Middle frontal gyrus (tissue), 1 donor: ENCODE data around the gene LIM2.

Experiments used
- DNase-seq: peaks from one replicate; pipeline ENCODE4 v3.0.0-alpha.2; 2015; ENCODE audit warnings: low spot score; ENCODE audit errors: extremely low spot score

Gene LIM2

GRCh38 chr19:51365965-51366388 is 21.8 kb downstream of the LIM2 start, which contains the start of gene ETFB:
ETFB (minus strand) TSS chr19:51366388; CDS start chr19:51366326, 62 bp downstream.
- no peak for DNase-seq

GRCh38 chr19:51365211-51365964 is 22.4 kb downstream of the LIM2 start:
- DNase-seq, result no peak

DNA sequence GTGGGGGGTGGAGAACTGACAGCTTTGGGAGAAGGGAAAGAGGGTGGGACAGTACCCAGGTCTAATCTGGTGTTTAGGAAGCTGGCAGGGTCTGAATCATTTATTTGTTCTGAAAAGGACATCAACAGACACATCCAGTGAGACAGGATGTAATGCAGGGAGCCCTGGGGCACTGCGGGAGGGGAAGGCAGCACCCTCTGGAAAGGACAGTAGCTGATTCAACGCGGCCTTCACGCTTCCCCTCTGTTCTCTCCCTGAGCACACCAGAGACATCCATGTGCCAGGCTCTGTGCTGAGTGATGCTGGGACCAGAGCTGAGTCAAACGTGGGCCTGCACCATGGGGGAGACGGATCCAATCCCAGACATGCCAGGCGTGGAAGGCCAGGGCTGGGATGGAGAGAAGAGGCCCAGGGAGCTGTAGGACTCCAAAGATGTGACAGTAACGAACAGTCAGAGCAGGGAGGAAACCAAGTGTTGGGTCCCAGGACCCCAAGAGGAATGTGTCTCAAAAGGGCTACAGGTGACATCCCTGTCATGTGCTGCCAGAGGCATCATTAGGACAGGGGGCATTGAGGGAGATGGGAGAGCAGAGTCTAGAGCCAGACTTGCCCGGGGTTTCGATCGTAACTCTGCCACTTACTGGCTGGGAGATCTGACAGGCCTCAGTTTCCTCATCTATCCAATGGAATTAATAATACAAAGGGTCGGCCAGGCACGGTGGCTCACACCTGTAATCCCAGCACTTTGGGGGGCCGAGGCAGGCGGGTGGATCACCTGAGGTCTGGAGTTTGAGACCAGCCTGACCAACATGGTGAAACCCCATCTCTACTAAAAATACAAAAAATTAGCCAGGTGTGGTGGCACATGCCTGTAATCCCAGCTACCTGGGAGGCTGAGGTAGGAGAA is 23.3 kb downstream of the LIM2 start:
- DNase-seq, result no peak

GRCh38 chr19:51361239-51361638 is 26.5 kb downstream of the LIM2 start:
- DNase-seq, result no peak

DNA sequence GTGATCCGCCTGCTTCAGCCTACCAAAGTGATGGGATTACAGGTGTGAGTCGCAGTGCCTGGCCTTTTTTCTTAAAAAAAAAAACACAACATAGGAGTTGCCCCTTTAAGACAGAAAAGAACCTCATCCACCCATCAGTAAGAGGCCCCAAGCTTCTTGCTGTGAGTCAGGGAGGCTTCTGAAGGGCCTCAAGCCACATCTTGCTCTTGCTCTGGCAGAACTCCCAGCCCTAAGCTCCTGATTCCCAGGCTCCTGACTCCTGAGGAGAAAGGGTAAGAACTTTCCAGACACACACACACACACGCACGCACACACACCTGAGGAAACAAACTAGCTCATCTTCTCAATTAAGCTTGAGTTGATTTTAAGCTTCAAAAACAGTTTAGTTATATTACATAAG is 28.5 kb downstream of the LIM2 start:
- no peak for DNase-seq

GRCh38 chr19:51357952-51358351 is 29.8 kb downstream of the LIM2 start:
- DNase-seq, result no peak

- no peak for DNase-seq
Observed at GRCh38 chr19:51356159-51356801, 31.5 kb downstream of the LIM2 start.

DNA sequence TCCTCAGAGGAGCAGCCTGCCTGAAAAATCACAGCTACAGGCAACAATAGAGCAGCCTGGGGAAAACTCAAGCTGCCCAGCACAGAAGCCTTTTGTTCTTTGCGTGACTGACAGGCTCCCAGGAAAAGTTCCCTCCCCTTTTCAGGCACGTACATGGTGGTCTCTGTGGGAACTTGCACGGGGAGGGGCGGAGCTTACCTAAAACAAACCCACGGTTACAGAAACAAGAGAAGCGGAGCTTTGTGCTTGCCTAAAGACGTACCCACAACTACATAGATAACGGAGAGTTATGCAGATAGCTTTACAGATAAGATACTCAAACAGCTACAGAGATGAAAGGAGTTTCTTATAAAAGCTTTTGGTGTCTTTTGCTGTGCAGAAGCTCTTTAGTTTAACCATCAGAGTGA is 33.0 kb downstream of the LIM2 start:
- no peak for DNase-seq

- DNase-seq, result no peak
Observed at GRCh38 chr19:51354103-51354741, 33.6 kb downstream of the LIM2 start.

DNA sequence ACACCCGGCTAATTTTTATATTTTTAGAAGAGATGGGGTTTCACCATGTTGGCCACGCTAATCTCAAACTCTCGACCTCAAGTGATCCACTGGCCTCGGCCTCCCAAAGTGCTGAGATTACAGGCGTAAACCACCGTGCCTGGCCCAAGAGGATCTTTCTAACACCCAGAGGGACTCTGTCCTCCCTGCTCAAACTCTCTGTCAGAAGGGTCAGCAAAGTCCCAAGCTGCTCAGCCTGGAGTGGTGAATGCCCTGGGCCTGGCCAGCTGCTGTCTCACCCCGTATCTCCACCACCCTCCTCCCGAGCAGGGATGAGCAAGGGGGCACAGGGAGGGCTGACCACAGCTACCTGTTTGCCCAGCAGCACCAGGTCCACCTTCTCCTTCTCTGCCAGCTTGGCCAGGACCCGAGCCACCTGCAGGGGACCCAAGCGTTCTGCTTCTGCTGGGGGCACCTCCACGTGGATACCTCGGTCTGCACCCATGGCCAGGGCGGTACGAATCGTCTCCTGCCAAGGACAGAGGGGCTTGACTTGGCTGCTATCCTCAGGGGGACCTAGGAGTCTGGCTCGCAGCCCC is 34.9 kb downstream of the LIM2 start:
- DNase-seq, result no peak

GRCh38 chr19:51351266-51351990 is 36.3 kb downstream of the LIM2 start:
- DNase-seq, result no peak

DNA sequence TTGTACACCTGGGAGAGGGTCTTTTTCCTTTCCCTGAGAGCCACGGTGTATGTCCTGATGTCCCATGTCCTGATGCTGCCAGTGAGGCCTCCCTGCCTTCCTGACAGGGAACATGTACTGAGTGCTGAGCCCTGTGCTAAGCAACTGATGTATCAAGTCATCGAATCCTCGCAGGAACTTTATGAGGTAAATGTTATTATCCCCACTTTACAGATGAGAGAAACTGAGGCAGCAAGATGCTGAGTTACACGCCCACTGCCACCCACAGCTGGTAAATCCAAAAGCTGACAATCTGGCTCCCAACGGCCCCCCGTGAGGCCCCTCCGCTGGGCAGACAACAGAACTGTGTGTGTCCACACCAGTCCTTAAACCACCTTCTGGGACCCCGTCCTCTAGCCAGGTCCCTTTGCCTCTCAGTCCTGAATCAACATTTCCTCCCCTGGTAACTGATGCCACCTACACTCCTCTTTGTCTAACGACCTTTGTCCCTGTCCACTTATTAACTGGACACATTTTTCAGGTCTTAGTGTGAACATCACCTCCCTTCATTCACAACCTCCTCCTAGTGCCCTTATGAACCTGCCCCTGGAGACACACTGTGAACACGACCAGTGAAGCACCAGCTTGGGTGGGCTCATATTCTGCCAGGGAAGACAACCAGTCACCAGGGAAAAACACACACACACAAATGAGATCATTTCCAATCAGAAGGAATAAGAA is 40.4 kb downstream of the LIM2 start:
- DNase-seq, result no peak

GRCh38 chr19:51346742-51347141 is 41.0 kb downstream of the LIM2 start:
- DNase-seq, result no peak

GRCh38 chr19:51345076-51345620 is 42.6 kb downstream of the LIM2 start:
- no peak for DNase-seq

DNA sequence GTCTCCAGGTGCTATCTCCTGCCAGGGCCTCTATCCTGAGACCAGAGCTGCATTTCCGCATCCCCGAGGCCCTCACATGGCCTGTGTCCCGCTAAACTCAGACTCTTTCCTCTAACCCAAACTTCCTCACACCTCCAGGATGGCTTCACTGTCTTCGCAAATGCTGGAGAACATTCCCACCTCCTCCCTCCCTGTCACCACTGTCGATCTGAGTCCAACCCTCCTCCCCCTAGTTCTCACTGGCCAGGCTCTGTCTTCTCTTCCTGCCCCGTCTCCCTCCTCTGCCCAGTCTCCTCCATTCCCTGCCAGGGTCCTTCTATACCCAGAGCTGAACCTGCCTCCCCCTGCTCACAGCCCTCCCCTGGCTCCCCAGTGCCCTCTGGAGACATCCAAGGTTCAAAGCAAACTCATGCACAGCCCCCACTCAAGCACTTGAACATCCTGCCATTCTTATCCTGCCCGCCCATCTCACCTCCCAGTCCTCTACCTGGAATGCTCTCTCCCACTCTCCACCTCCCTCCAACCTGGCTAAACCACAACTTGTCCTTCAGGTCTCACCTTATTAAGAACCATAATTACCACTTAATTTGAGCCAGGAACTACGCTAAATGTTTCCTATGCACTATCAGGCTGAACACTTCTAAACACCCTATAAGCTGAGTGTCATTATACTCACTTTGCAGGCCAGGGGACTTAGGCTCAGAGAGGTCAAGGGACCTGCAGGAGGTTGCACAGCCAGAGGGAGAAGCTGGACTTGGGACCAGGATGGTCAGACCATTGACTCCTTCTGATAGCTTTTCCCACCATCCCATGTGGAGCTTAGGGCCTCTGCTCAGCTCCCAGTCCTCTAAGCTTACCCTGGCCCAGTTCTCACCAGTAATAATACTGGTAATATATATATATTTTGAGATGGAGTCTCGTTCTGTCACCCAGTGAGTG is 44.9 kb downstream of the LIM2 start:
- DNase-seq, result no peak

- no peak for DNase-seq
Observed at GRCh38 chr19:51341976-51342580, 45.7 kb downstream of the LIM2 start, which contains the start of gene VSIG10L. VSIG10L (minus strand) TSS chr19:51342139; CDS start chr19:51342124, 15 bp downstream.

GRCh38 chr19:51341066-51341465 is 46.7 kb downstream of the LIM2 start:
- DNase-seq, result no peak
